HPDE6-E6E7 (cell line): ENCODE results near the gene TMED4.
A peak's percentile ranks its signal among the peaks of the same experiment; 100 is the strongest.

Experiments used
- DNase-seq: peaks from one replicate; pipeline ENCODE4 v3.0.0; 2011; ENCODE audit warnings: missing footprints; ENCODE audit errors: extremely low spot score

Gene TMED4

GRCh38 chr7:44581879-44582603 is at the start of gene TMED4:
TMED4 (minus strand) TSS chr7:44582231; CDS start chr7:44582206, 25 bp downstream.
- DNase-seq: peak; percentile 99

- DNase-seq: no peak
These were observed 49.6 kb upstream of the TMED4 start for GRCh38 chr7:44631458-44632115.

- DNase-seq: no peak
These were observed 48.9 kb upstream of the TMED4 start for GRCh38 chr7:44630792-44631457.

- no peak for DNase-seq
These were observed 47.9 kb upstream of the TMED4 start for GRCh38 chr7:44629829-44630522.

GRCh38 chr7:44626620-44627019 is 44.6 kb upstream of the TMED4 start:
- DNase-seq: no peak

- DNase-seq: no peak
These were observed 43.8 kb upstream of the TMED4 start for GRCh38 chr7:44625526-44626471.

- DNase-seq: no peak
These were observed 42.3 kb upstream of the TMED4 start for GRCh38 chr7:44624318-44624717.

- no peak for DNase-seq
These were observed 40.5 kb upstream of the TMED4 start for GRCh38 chr7:44622342-44623151.

GRCh38 chr7:44621750-44622103 is 39.7 kb upstream of the TMED4 start:
- no peak for DNase-seq

- DNase-seq: no peak
These were observed 39.2 kb upstream of the TMED4 start for GRCh38 chr7:44621034-44621749.

GRCh38 chr7:44618753-44619152 is 36.7 kb upstream of the TMED4 start:
- DNase-seq: peak; percentile 59

GRCh38 chr7:44618045-44618444 is 36.0 kb upstream of the TMED4 start:
- no peak for DNase-seq

GRCh38 chr7:44617225-44617890 is 35.3 kb upstream of the TMED4 start:
- no peak for DNase-seq

GRCh38 chr7:44616545-44616944 is 34.5 kb upstream of the TMED4 start:
- no peak for DNase-seq

GRCh38 chr7:44615793-44616192 is 33.8 kb upstream of the TMED4 start:
- DNase-seq: no peak

- no peak for DNase-seq
These were observed 33.1 kb upstream of the TMED4 start for GRCh38 chr7:44615149-44615611.

GRCh38 chr7:44609829-44610228 is 27.8 kb upstream of the TMED4 start:
- DNase-seq: no peak

GRCh38 chr7:44608916-44609648 is 27.1 kb upstream of the TMED4 start:
- DNase-seq: no peak
